KMS-11 (cell line): ENCODE data around the gene CTU2.

Experiments
- H2AFZ ChIP-seq: fragments of 200-600 bp; sonication (generic); 2 replicates; pipeline ENCODE4 v1.6.1; 2016; ENCODE audit warnings: antibody characterized with exemption, mixed run types, low read depth
- H3K27ac ChIP-seq: fragments of 200-600 bp; sonication (generic); 2 replicates; pipeline ENCODE4 v1.6.1; 2016; ENCODE audit warnings: mild to moderate bottlenecking, mixed run types
- H3K27me3 ChIP-seq: fragments of 200-600 bp; sonication (generic); 2 replicates; pipeline ENCODE4 v1.6.1; 2017; ENCODE audit warnings: mild to moderate bottlenecking, low read depth, mixed run types, moderate library complexity; ENCODE audit not compliant: insufficient read depth
- H3K36me3 ChIP-seq: fragments of 200-600 bp; sonication (generic); 2 replicates; pipeline ENCODE4 v1.6.1; 2017; ENCODE audit warnings: mild to moderate bottlenecking, mixed run types; ENCODE audit not compliant: insufficient read depth
- H3K4me1 ChIP-seq: fragments of 200-600 bp; sonication (generic); 2 replicates; pipeline ENCODE4 v1.6.1; 2016; ENCODE audit warnings: mild to moderate bottlenecking, low read depth, mixed run types; ENCODE audit not compliant: poor library complexity, severe bottlenecking
- H3K4me2 ChIP-seq: fragments of 200-600 bp; sonication (generic); 2 replicates; pipeline ENCODE4 v1.7.0; 2016; ENCODE audit warnings: mild to moderate bottlenecking, mixed run types
- H3K4me3 ChIP-seq: fragments of 200-600 bp; sonication (generic); IDR thresholded peaks from 2 replicates; pipeline ENCODE4 v1.6.1; 2017; ENCODE audit warnings: low read depth, low read length, mixed read lengths; ENCODE audit not compliant: insufficient read depth
- H3K79me2 ChIP-seq: fragments of 200-600 bp; sonication (generic); 2 replicates; pipeline ENCODE4 v1.6.1; 2016; ENCODE audit warnings: low read depth, mixed run types; ENCODE audit not compliant: insufficient read depth
- H3K9ac ChIP-seq: fragments of 200-600 bp; sonication (generic); 2 replicates; pipeline ENCODE4 v1.6.1; 2016; ENCODE audit warnings: mild to moderate bottlenecking, mixed run types
- H4K20me1 ChIP-seq: fragments of 200-600 bp; sonication (generic); 2 replicates; pipeline ENCODE4 v1.6.1; 2016; ENCODE audit warnings: mild to moderate bottlenecking, mixed run types; ENCODE audit not compliant: insufficient read depth
- CTCF ChIP-seq: fragments of 200-600 bp; sonication (generic); conservative IDR thresholded peaks from 2 replicates; pipeline ENCODE4 v1.6.1; 2017; ENCODE audit warnings: low read depth, mild to moderate bottlenecking, antibody characterized with exemption, low read length, moderate library complexity, mixed read lengths

The CTU2 gene

GRCh38 chr16:88703486-88704309 lies 2.6 kb upstream of the CTU2 start:
- no peak overlapping the region for H3K27ac ChIP-seq
- H4K20me1 ChIP-seq: no peaks in the 10 kb centered on the region
- no peak for TF ChIP-seq CTCF
- H3K9ac ChIP-seq: no peak overlapping the region
- H3K36me3 ChIP-seq: no peaks in the 10 kb centered on the region
- H3K4me3 ChIP-seq: no peak overlapping the region
- no peaks in the 10 kb centered on the region for H3K27me3 ChIP-seq
- H3K4me1 ChIP-seq: peaks cover 42% of the 10 kb centered on the region
- no peak overlapping the region for H3K4me2 ChIP-seq
- H2AFZ ChIP-seq: no peak overlapping the region
- H3K79me2 ChIP-seq: peaks cover 28% of the 10 kb centered on the region; the same call in 1 of the 2 replicates

GRCh38 chr16:88705076-88705684 lies 1.1 kb upstream of the CTU2 start:
- H3K79me2 ChIP-seq: peaks cover 41% of the 10 kb centered on the region; the same call in 1 of the 2 replicates
- peak overlapping the region; percentile 54 for H2AFZ ChIP-seq
- no peaks in the 10 kb centered on the region for H3K36me3 ChIP-seq
- no peaks in the 10 kb centered on the region for H3K27me3 ChIP-seq
- H3K9ac ChIP-seq: peak overlapping the region; percentile 57; the same call in 1 of the 2 replicates
- no peak overlapping the region; the same call in 1 of the 2 replicates for H3K27ac ChIP-seq
- H3K4me2 ChIP-seq: peak overlapping the region; percentile 97
- H4K20me1 ChIP-seq: no peaks in the 10 kb centered on the region
- TF ChIP-seq CTCF: no peak
- H3K4me1 ChIP-seq: peaks cover 46% of the 10 kb centered on the region
- no peak overlapping the region for H3K4me3 ChIP-seq

- H3K27ac ChIP-seq: no peak overlapping the region; the same call in 1 of the 2 replicates
- peak overlapping the region; percentile 97 for H3K4me2 ChIP-seq
- peak overlapping the region; percentile 57; the same call in 1 of the 2 replicates for H3K9ac ChIP-seq
- no peaks in the 10 kb centered on the region for H4K20me1 ChIP-seq
- no peak for TF ChIP-seq CTCF
- H3K4me3 ChIP-seq: no peak overlapping the region
- peaks cover 42% of the 10 kb centered on the region; the same call in 1 of the 2 replicates for H3K79me2 ChIP-seq
- no peaks in the 10 kb centered on the region for H3K27me3 ChIP-seq
- peak overlapping the region; percentile 54 for H2AFZ ChIP-seq
- peaks cover 40% of the 10 kb centered on the region for H3K4me1 ChIP-seq
- no peaks in the 10 kb centered on the region for H3K36me3 ChIP-seq
These were observed 488 bp upstream of the CTU2 start for GRCh38 chr16:88705801-88706228.

GRCh38 chr16:88706965-88707826 lies 893 bp downstream of the CTU2 start:
- no peak for TF ChIP-seq CTCF
- H3K4me1 ChIP-seq: peaks cover 31% of the 10 kb centered on the region
- H3K27ac ChIP-seq: peak overlapping the region; percentile 42; the same call in 1 of the 2 replicates
- peak overlapping the region; percentile 61 for H3K4me3 ChIP-seq
- no peaks in the 10 kb centered on the region for H3K27me3 ChIP-seq
- peaks cover 42% of the 10 kb centered on the region; the same call in 1 of the 2 replicates for H3K79me2 ChIP-seq
- no peaks in the 10 kb centered on the region for H4K20me1 ChIP-seq
- no peaks in the 10 kb centered on the region for H3K36me3 ChIP-seq
- peak overlapping the region; percentile 57; the same call in 1 of the 2 replicates for H3K9ac ChIP-seq
- no peak overlapping the region for H2AFZ ChIP-seq
- peak overlapping the region; percentile 70 for H3K4me2 ChIP-seq
